OCI-LY7 (cell line): Measurements from ENCODE around the gene METTL25B.

Experiments
- EZH2phosphoT487 ChIP-seq: fragments of 200-600 bp; sonication (generic); IDR thresholded peaks from 2 replicates; pipeline ENCODE4 v1.6.1; 2018; ENCODE audit warnings: low read depth, borderline replicate concordance, mild to moderate bottlenecking, mixed run types, antibody characterized with exemption, low read length, moderate library complexity, mixed read lengths
- TF ChIP-seq, protein P1 (sequence below): fragments of 200-600 bp; sonication (generic); conservative IDR thresholded peaks from 2 replicates; pipeline ENCODE4 v1.5.1; 2014; ENCODE audit warnings: mild to moderate bottlenecking, antibody characterized with exemption, low read length, moderate library complexity, mixed read lengths

DNA sequence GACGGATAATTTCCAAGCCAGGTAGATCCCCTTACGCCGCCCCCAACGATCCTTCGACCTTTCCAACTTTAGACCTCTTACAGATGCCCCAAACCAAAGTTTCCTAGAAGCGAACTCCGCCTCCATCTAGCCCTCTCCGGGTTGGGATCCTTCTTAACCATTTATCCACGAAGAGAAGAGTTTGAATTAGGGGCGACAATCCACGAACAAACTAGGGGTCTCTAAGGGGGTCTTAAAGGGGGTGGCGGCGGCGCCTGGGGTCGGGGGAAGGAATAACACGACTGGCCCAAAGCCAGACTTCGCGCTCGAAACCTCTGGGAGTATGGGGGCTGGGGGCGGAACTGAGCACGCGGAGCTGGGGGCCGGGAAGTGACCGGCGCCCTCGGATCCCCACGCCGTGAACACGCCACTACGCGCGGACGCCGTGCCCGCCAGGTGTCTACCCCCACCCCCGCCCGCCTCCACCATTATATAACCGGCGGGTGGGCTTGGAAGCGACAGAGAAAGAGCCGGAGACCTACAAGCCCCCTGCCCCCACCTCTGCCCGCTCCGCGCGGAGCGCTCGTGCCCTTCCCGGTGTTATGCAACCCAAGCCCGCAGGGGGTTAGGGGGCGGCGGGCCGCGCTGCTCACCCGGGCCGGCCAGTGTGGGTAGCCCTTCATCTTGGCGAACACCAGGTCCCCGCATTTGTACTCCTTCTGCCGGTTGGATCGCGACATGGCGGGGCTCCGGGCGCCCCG is 22.6 kb downstream of the METTL25B start:
- TF ChIP-seq, protein P1, sequence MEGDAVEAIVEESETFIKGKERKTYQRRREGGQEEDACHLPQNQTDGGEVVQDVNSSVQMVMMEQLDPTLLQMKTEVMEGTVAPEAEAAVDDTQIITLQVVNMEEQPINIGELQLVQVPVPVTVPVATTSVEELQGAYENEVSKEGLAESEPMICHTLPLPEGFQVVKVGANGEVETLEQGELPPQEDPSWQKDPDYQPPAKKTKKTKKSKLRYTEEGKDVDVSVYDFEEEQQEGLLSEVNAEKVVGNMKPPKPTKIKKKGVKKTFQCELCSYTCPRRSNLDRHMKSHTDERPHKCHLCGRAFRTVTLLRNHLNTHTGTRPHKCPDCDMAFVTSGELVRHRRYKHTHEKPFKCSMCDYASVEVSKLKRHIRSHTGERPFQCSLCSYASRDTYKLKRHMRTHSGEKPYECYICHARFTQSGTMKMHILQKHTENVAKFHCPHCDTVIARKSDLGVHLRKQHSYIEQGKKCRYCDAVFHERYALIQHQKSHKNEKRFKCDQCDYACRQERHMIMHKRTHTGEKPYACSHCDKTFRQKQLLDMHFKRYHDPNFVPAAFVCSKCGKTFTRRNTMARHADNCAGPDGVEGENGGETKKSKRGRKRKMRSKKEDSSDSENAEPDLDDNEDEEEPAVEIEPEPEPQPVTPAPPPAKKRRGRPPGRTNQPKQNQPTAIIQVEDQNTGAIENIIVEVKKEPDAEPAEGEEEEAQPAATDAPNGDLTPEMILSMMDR = no peak; the same call in 1 of the 2 replicates
- TF ChIP-seq EZH2phosphoT487 = no peak
